SKM-1 treated with dmso at 0.1 percent for 144 hours (cell line): ENCODE data around the gene RNF213.

ENCODE experiments used
- DNase-seq: peaks from one replicate; lab custom pipeline; 2025; ENCODE audit not compliant: unreplicated experiment; lab: John Stamatoyannopoulos, UW

RNF213 gene

GRCh38 chr17:80427366-80428282 lies 167.0 kb downstream of the RNF213 start:
- no peak for DNase-seq

- DNase-seq, result no peak
Measured at GRCh38 chr17:80428363-80428762, 167.7 kb downstream of the RNF213 start.

GRCh38 chr17:80428796-80429195 lies 168.1 kb downstream of the RNF213 start:
- DNase-seq, result no peak

- DNase-seq, result no peak
Measured at GRCh38 chr17:80429356-80430275, 169.0 kb downstream of the RNF213 start.

- no peak for DNase-seq
Measured at GRCh38 chr17:80430446-80431245, 170.0 kb downstream of the RNF213 start.

GRCh38 chr17:80431246-80432195 lies 170.9 kb downstream of the RNF213 start:
- no peak for DNase-seq

GRCh38 chr17:80432350-80432955 lies 171.8 kb downstream of the RNF213 start:
- DNase-seq, result no peak

- no peak for DNase-seq
Measured at GRCh38 chr17:80432961-80433550, 172.4 kb downstream of the RNF213 start.

GRCh38 chr17:80433916-80434666 lies 173.4 kb downstream of the RNF213 start:
- DNase-seq, result no peak

GRCh38 chr17:80437532-80437931 lies 176.9 kb downstream of the RNF213 start:
- DNase-seq, result no peak

GRCh38 chr17:80438806-80439205 lies 178.2 kb downstream of the RNF213 start:
- DNase-seq, result no peak

GRCh38 chr17:80439499-80439898 lies 178.8 kb downstream of the RNF213 start:
- no peak for DNase-seq

- DNase-seq, result no peak
Measured at GRCh38 chr17:80441133-80441578, 180.5 kb downstream of the RNF213 start.

GRCh38 chr17:80441598-80442322 lies 181.1 kb downstream of the RNF213 start:
- no peak for DNase-seq

GRCh38 chr17:80442323-80442659 lies 181.6 kb downstream of the RNF213 start:
- DNase-seq, result no peak

- DNase-seq, result no peak
Measured at GRCh38 chr17:80442764-80443163, 182.1 kb downstream of the RNF213 start.

- no peak for DNase-seq
Measured at GRCh38 chr17:80443498-80443897, 182.8 kb downstream of the RNF213 start.
